Mesendoderm (in vitro differentiated cells): Measurements from ENCODE around the gene UBE2I.
A peak's percentile ranks its signal among the peaks of the same experiment; 100 is the strongest.
"Not testable (repeated sequence)": the region's sequence is repeated elsewhere in the genome, so short reads cannot be mapped to it uniquely, and the experiment has no call there.

Source experiments
- DNase-seq: peaks from one replicate; pipeline ENCODE4 v3.0.0; 2013
- H2AK5ac ChIP-seq: 2 replicates; pipeline ENCODE4 v1.6.1; 2013; ENCODE audit warnings: low read length, inconsistent platforms
- H2BK120ac ChIP-seq: 2 replicates; pipeline ENCODE4 v1.6.1; 2013; ENCODE audit warnings: low read depth, mild to moderate bottlenecking, low read length, moderate library complexity, mixed read lengths
- H2BK15ac ChIP-seq: replicated peaks from 2 replicates; pipeline ENCODE4 v1.6.1; 2013; ENCODE audit warnings: low read depth, mild to moderate bottlenecking, moderate library complexity
- H2BK5ac ChIP-seq: 2 replicates; pipeline ENCODE4 v1.6.1; 2013; ENCODE audit warnings: low read length, inconsistent platforms
- H3K18ac ChIP-seq: 2 replicates; pipeline ENCODE4 v1.6.1; 2013; ENCODE audit warnings: mild to moderate bottlenecking, low read length, mixed read lengths
- H3K23ac ChIP-seq: one replicate; pipeline ENCODE4 v1.6.1; 2013; ENCODE audit warnings: low read length
- H3K27ac ChIP-seq: 2 replicates; pipeline ENCODE4 v1.5.1; 2013; ENCODE audit warnings: low read depth, mild to moderate bottlenecking, inconsistent platforms, low read length, moderate library complexity
- H3K27me3 ChIP-seq: 2 replicates; pipeline ENCODE4 v1.6.1; 2013; ENCODE audit warnings: low read length, control low read depth, mild to moderate bottlenecking, inconsistent platforms; ENCODE audit not compliant: insufficient read depth, poor library complexity
- H3K36me3 ChIP-seq: 2 replicates; pipeline ENCODE4 v1.6.1; 2013; ENCODE audit warnings: low read length, inconsistent platforms; ENCODE audit not compliant: control insufficient read depth, insufficient read depth
- H3K4ac ChIP-seq: one replicate; pipeline ENCODE4 v1.6.1; 2013; ENCODE audit warnings: low read depth, mild to moderate bottlenecking, low read length, moderate library complexity
- H3K4me1 ChIP-seq: 2 replicates; pipeline ENCODE4 v1.6.1; 2013; ENCODE audit warnings: low read depth, low read length, inconsistent platforms; ENCODE audit not compliant: control insufficient read depth
- H3K4me2 ChIP-seq: 2 replicates; pipeline ENCODE4 v1.6.1; 2013; ENCODE audit warnings: low read length
- H3K4me3 ChIP-seq: 2 replicates; pipeline ENCODE4 v1.5.1; 2013; ENCODE audit warnings: mild to moderate bottlenecking, low read length
- H3K56ac ChIP-seq: one replicate; pipeline ENCODE4 v1.6.1; 2013; ENCODE audit warnings: low read length
- H3K79me1 ChIP-seq: 2 replicates; pipeline ENCODE4 v1.6.1; 2013; ENCODE audit warnings: low read length, inconsistent platforms
- H3K79me2 ChIP-seq: 2 replicates; pipeline ENCODE4 v1.6.1; 2013; ENCODE audit warnings: mild to moderate bottlenecking, low read length; ENCODE audit not compliant: control insufficient read depth, insufficient read depth
- H3K9ac ChIP-seq: 2 replicates; pipeline ENCODE4 v1.6.1; 2013; ENCODE audit warnings: low read length, inconsistent platforms
- H4K5ac ChIP-seq: one replicate; pipeline ENCODE4 v1.6.1; 2013; ENCODE audit warnings: low read length
- H4K8ac ChIP-seq: one replicate; pipeline ENCODE4 v1.6.1; 2013; ENCODE audit warnings: low read depth, mild to moderate bottlenecking, control low read depth, low read length, moderate library complexity
- WGBS: extraction: QIAGEN DNeasy Blood & Tissue Kit; methylation state at CpG from one replicate; pipeline ENCODE4 v1.1.7; 2013; ENCODE audit warnings: low lambda C conversion rate, missing lambda C conversion rate; ENCODE audit not compliant: insufficient coverage; ENCODE audit errors: extremely low coverage; 5-methylcytosine and 5-hydroxymethylcytosine counted together

The UBE2I gene

GRCh38 chr16:1326946-1327618 lies 17.6 kb downstream of the UBE2I start:
- Histone ChIP-seq H3K36me3 (no peaks in the 10 kb centered on the region), H2AK5ac (no peak overlapping the region), H3K4me1 (peaks cover 2% of the 10 kb centered on the region), H3K23ac (no peak overlapping the region), H3K56ac (no peak overlapping the region), H3K4me3 (no peak overlapping the region), H4K5ac (no peak overlapping the region), H3K27ac (no peak overlapping the region), H2BK15ac (no peak overlapping the region), H2BK5ac (no peak overlapping the region), H3K4me2 (no peak overlapping the region), H3K4ac (no peak overlapping the region), H3K27me3 (no peaks in the 10 kb centered on the region), H3K79me1 (no peaks in the 10 kb centered on the region), H3K79me2 (no peaks in the 10 kb centered on the region), H3K18ac (no peak overlapping the region), H4K8ac (no peak overlapping the region), H3K9ac (no peak overlapping the region), H2BK120ac (no peak overlapping the region)
- DNase-seq: no peak
- WGBS: no CpG with 5 or more reads among the region's 17 CpGs

DNA sequence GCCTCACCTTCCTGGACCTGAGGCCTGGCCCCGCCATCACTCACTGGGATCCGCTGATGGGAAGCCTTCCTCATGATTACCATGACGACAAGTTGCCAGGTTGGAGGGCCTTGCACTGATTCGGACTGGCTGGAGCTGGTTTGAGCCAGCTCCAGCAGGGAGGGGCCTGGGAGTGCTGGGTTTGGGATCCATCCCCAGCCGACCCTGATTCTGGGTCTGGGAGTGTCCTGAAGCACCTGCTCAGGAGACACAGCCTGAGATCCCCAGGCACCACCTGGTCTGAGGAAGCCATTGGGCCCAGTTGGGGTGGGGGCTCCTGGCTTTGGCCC lies 18.1 kb downstream of the UBE2I start:
- DNase-seq: peak; percentile 50
- no peak overlapping the region for H3K9ac ChIP-seq
- no peak overlapping the region for H2BK5ac ChIP-seq
- no peak overlapping the region for H3K4ac ChIP-seq
- H3K79me1 ChIP-seq: no peaks in the 10 kb centered on the region
- no peaks in the 10 kb centered on the region for H3K79me2 ChIP-seq
- no peak overlapping the region for H2BK120ac ChIP-seq
- H4K8ac ChIP-seq: no peak overlapping the region
- H3K56ac ChIP-seq: no peak overlapping the region
- H4K5ac ChIP-seq: no peak overlapping the region
- H3K27ac ChIP-seq: no peak overlapping the region
- WGBS: no CpG with 5 or more reads among the region's 5 CpGs
- peaks cover 2% of the 10 kb centered on the region for H3K4me1 ChIP-seq
- no peak overlapping the region for H3K4me3 ChIP-seq
- H2BK15ac ChIP-seq: no peak overlapping the region
- no peak overlapping the region for H3K4me2 ChIP-seq
- no peak overlapping the region for H3K23ac ChIP-seq
- no peak overlapping the region for H2AK5ac ChIP-seq
- no peaks in the 10 kb centered on the region for H3K27me3 ChIP-seq
- H3K36me3 ChIP-seq: no peaks in the 10 kb centered on the region
- H3K18ac ChIP-seq: no peak overlapping the region

DNA sequence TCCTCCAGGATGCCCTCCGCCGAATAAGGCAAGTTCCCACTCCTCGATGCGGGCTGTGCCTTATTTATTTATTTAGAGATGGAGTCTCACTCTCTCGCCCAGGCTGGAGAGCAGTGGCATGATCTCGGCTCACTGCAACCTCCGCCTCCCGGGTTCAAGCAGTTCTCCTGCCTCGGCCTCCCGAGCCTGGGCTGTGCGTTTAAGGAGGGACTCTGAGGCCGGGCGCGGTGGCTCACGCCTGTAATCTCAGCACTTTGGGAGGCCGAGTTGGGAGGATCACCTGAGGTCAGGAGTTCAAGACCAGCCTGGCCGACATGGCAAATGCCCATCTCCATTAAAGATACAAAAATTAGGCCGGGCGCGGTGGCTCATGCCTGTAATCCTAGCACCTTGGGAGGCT lies 18.7 kb downstream of the UBE2I start:
- not testable (repeated sequence) for H3K4ac ChIP-seq, H3K4me1 ChIP-seq, H3K27me3 ChIP-seq, H4K8ac ChIP-seq, H3K79me1 ChIP-seq, H3K36me3 ChIP-seq, H3K9ac ChIP-seq, H3K18ac ChIP-seq, H3K56ac ChIP-seq, H3K23ac ChIP-seq, DNase-seq, H3K27ac ChIP-seq, H2AK5ac ChIP-seq, H3K79me2 ChIP-seq, H2BK120ac ChIP-seq, H2BK5ac ChIP-seq, H4K5ac ChIP-seq, H3K4me3 ChIP-seq, H3K4me2 ChIP-seq, H2BK15ac ChIP-seq
- no CpG with 5 or more reads among the region's 20 CpGs for WGBS

DNA sequence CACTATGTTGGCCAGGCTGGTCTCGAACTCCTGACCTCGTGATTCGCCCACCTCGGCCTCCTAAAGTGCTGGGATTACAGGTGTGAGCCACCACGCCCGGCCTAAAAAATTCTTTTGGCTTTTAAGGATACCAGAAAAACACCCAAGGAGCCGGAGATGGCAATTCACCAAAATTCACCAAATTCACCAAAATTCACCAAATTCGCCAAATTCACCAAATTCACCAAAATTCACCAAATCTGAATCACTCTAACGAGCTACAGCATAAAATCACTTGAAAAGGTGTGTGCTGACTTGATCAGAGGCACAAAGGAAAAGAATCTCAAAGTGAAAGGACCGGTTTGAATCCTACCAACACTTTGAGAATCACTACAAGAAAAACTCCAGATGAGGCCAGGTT lies 19.5 kb downstream of the UBE2I start:
- not testable (repeated sequence) for H3K79me2 ChIP-seq, H2AK5ac ChIP-seq, H3K27ac ChIP-seq, H3K9ac ChIP-seq, H3K4me3 ChIP-seq, H2BK120ac ChIP-seq, H3K79me1 ChIP-seq, H2BK5ac ChIP-seq, H3K4ac ChIP-seq, H4K8ac ChIP-seq, H3K36me3 ChIP-seq, H2BK15ac ChIP-seq, H3K18ac ChIP-seq, DNase-seq, H3K27me3 ChIP-seq, H3K4me1 ChIP-seq, H4K5ac ChIP-seq, H3K56ac ChIP-seq, H3K23ac ChIP-seq, H3K4me2 ChIP-seq
- 100% methylated on average over 2 of the region's 10 CpGs for WGBS

DNA sequence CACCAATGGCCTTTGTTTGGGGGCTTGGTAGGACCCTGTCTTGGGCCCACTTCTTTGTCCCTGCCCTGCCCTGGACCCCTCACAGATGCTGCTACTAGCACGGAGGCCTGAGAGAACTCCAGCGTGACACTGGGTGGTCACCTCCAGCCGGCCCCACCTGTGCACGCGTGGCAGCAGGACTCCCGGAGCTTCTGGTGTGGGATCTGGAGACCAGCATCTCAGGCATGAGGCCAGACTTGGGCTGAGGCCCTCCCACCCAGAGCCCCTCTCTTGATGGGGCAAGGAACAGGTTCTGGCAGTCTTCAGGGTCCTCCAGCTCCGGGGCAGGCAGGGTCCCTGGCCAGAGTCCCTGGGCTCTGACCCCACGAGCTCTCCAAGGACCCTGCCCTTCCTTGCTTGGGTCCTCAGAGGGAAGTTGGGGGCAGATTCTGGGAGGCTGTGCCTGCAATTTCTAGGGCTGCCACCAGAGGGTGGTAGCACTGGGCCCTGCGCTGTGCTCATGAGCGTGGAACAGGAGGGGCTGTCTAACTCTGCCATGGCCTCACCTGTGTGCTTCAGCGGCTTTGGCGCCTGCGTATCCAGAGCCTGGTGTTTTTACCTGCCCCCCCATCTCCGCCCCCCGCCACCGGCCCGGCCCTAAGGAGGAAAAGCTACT lies 21.0 kb downstream of the UBE2I start:
- no peak overlapping the region for H2AK5ac ChIP-seq
- no peak overlapping the region for H3K4me3 ChIP-seq
- no peak overlapping the region for H2BK15ac ChIP-seq
- H3K56ac ChIP-seq: no peak overlapping the region
- H3K79me1 ChIP-seq: no peaks in the 10 kb centered on the region
- no peak overlapping the region for H3K23ac ChIP-seq
- H3K36me3 ChIP-seq: no peaks in the 10 kb centered on the region
- no peaks in the 10 kb centered on the region for H3K79me2 ChIP-seq
- H2BK120ac ChIP-seq: no peak overlapping the region
- no peak overlapping the region for H4K5ac ChIP-seq
- no peak overlapping the region for H3K9ac ChIP-seq
- H3K4me1 ChIP-seq: peaks cover 2% of the 10 kb centered on the region
- H3K18ac ChIP-seq: no peak overlapping the region
- peak; percentile 72 for DNase-seq
- no peak overlapping the region for H3K4me2 ChIP-seq
- H3K4ac ChIP-seq: no peak overlapping the region
- H4K8ac ChIP-seq: no peak overlapping the region
- no peak overlapping the region for H2BK5ac ChIP-seq
- peaks cover 10% of the 10 kb centered on the region for H3K27me3 ChIP-seq
- no peak overlapping the region for H3K27ac ChIP-seq
- WGBS: no CpG with 5 or more reads among the region's 17 CpGs
